Lung microvascular endothelial cell (primary cell): ENCODE data around the gene DTX3L. TPM values are rescaled to one million over a fixed set of nuclear protein-coding genes. Genes with fewer than 3 reads are reported as not detected.
A peak's percentile ranks its signal among the peaks of the same experiment; 100 is the strongest.

ENCODE experiments used
- DNase-seq, 2 donors: peaks; one replicate each; pipeline versions ENCODE4 v3.0.0 to v3.0.0-alpha.2; 2010; ENCODE audit warnings: low read depth in 2 of 2
- total RNA-seq: library from RNA; depleted of rRNA; stranded (reverse); fragments of >200 nt; gene quantifications from 2 replicates; pipeline ENCODE4 v1.2.1, GENCODE V29; 2014

Gene DTX3L
- total RNA-seq, result 14.7 and 15.0 TPM in 2 replicates

- DNase-seq, result peak; percentile 88 to 90
These were observed at the start of gene DTX3L, which contains the start of gene PARP9 for GRCh38 chr3:122564155-122564912. DTX3L (plus strand) TSS chr3:122564338; CDS start chr3:122564427, 89 bp downstream. PARP9 (minus strand) TSS chr3:122564300; CDS start chr3:122559620, 4,680 bp downstream.

GRCh38 chr3:122515020-122515468, 49.1 kb upstream of the DTX3L start:
- DNase-seq, result no peak

DNA sequence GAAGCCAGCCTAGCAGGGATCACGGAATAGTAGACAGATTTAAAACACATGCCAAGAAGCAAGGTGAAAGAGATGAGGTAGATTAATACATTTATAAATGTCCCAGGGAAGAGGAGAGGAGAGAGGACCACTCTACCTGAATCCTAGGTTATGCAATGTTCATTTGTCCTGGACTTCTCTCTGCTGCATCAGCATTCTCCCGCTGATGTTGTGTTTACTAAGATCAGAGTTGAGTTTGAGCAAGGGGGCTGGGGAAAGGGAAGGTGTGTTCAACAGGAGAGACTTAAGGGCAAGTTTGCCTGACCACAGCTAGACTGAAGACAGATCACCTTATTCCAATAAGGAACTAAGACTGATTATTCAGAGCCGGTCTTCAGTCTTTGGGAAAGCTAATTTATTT, 48.3 kb upstream of the DTX3L start:
- DNase-seq, result no peak

GRCh38 chr3:122516846-122517360, 47.2 kb upstream of the DTX3L start:
- DNase-seq, result no peak

GRCh38 chr3:122519693-122520092, 44.4 kb upstream of the DTX3L start:
- DNase-seq, result no peak

DNA sequence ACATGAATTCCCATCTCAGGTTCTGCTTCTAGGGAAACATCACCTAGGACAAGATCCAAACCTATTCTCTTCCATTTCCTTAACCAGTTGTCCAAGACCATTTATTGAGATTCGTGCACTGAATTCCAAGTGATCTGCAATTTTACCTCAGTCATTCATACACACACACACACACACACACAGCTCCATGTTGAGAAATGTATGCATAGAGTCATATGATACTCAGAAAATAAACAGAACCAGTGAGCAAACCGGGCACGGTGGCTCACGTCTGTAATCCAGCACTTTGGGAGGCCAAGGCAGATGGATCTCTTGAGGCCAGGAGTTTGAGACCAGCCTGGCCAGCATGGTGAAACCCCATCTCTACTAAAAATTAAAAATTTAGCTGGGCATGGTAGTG, 43.3 kb upstream of the DTX3L start:
- DNase-seq, result no peak

DNA sequence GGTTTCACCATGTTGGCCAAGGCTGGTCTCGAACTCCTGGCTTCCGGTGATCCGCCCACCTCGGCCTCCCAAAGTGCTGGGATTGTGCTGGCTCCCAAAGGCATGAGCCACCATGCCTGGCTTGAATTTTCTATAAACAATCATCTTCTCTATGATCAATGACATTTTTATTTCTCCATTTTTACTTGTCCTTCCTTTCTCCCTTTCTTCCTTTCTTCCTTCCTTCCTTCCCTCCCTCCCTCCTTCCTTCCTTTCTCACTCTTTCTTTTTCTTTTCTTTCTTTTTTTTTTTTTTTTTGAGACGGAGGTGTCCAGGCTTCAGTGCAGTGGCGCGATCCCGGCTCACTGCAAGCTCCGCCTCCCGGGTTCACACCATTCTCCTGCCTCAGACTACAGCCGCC, 40.8 kb upstream of the DTX3L start:
- DNase-seq, result no peak

GRCh38 chr3:122530164-122530563, 34.0 kb upstream of the DTX3L start:
- no peak for DNase-seq

DNA sequence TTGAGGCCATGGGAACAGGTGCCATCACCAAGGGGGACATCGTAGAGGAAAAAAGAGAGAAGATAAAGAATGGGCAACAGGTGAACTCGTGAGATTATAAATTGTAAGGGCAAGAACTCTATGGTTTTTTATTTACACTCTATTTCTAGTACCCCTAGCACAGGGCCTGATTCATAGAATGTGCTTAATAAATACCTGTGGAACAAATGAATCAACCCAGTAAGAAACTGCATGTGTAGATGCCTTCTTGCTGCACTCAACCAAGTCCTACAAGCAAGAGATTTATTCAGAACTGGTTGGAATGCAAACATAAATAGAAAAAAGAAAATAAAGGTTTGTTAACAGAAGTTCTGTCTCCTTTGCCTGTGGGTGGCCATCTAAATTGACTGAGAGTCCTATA, 30.7 kb upstream of the DTX3L start:
- no peak for DNase-seq

- peak in 1 of 2 donors; percentile 58 for DNase-seq
These were observed 30.2 kb upstream of the DTX3L start for GRCh38 chr3:122533931-122534334.

- no peak for DNase-seq
These were observed 28.0 kb upstream of the DTX3L start for GRCh38 chr3:122535964-122536631.

DNA sequence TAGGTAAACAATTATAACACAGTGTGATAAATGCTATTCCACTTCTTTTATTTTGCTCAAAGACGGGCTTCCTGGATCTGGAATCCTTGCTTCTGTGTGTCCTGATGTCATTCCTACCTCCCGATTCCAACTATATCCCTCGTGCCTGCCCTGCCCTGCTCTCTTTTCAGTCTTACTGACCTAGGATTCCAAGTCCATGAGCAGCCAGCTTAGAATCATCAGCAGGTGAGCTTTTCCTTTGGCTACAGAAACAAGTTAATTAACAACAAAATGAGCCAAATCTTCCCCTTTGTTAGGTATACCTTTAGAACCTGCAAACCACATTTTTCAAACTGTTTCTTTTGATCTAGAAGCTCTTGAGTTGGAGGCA, 27.5 kb upstream of the DTX3L start:
- no peak for DNase-seq

DNA sequence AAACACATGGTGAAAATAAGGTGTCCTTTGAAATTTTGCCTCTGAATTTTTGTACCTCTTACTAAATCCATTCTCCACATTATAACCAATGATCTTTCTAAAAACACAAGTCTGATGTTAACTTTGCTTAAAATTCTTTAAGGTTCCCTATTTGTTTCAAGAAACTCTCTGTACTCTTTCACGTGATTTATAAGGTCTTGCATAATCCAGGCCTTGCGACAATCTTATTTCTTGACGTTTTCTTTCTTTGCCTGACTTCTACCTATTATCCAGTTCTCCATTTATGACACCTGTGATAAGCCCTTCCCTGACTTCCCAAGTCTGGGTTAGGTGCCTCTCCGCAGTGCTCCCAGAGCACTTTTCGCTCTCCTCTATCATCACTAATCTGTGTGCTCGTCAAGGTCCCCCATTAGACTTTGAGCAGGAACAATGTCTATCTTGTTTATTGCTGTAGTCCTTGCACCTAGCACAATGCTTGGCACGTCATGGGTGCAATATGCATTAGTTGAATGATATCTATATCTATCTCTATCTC, 25.1 kb upstream of the DTX3L start:
- DNase-seq, result no peak

- no peak for DNase-seq
These were observed 18.0 kb upstream of the DTX3L start for GRCh38 chr3:122546151-122546550.

DNA sequence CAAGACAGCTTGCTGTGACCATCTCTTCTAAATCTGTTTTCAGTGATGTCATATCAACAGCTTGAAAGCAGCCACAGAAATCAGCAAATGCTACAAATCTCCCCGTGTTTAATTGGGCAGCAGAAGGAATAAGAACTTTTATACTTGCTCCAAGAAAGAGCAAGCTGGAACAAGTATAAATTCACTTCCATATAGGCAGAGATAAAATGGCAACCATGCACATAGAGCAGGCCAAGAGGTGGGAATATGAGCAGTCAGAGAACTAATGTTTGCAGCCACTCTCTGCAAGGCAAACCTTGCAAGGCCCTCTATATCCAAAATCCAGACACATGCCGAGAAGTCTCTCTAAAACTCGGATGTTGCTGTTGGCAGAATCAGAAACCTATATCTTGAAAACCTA, 16.1 kb upstream of the DTX3L start:
- DNase-seq, result no peak

DNA sequence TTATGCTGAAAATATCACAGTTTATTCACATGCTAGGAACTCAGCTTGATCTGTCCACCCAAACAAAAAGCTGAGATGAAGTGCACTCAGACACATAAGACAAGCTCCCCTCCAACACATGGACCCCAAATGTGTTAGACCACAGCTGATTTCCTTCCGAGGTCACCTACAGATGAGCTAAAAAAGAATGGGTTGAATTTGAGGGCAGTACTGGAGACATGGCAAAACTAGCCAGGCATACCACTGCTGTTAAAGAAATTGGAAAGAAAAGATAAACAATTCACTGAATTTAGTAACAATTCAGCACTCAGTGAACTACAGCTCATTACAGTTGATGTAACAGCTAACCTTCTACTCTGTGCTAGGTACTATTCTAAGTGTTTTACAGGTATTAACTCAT, 15.5 kb upstream of the DTX3L start:
- DNase-seq, result no peak

DNA sequence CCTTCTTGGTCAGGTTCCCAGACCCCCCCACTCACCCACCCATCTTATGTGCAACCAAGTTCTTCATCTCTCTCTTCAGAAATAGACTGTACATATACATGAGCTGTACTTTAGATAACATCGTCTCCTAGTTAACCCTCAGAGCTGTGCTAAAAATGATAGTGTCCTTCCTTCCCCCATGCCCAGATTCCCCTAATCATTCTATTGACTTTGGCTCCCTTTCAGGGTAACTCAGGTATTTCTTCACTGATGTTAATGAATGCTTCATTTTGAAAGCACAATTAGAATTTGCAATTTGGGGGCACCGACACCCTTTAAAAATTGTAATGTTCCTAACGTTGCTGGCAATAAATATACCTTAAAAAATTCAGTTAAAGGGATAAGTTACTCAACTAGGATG, 11.0 kb upstream of the DTX3L start:
- DNase-seq, result no peak

DNA sequence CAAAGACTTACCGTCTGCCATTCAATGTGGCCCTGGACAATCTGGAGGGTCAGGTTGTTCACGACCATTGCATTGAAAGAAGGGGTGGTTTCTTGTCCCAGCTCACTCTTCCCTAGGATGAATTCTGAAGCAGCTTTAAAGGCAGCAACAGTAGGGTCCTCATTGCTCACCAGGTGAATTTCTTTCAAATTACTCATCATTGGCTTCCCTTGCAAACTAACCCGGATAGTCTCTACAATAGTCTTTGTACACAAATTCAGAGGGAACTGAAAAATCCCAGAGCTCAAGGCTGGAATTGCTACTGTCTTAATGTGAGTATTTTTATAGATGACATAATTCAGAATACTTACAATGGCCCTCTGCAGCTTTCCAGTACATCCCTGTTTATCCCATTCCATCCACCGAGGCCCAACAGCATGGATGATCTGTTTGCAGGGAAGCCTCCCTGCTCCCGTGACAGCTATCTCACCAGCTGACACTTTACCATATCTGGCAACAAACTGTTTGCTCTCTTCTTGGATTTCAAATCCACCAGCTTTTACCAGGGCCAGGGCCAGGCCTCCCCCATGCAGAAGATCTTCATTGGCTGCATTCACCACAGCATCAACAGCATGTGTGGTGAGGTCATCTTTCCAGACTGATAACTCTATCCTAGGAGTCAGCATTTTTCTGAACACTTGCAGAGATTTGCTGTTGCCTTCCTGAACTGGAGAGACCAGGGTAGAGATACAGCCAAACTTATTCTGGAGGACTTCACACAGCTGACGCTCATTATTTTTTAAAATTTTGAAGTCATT, 8.7 kb upstream of the DTX3L start:
- no peak for DNase-seq

DNA sequence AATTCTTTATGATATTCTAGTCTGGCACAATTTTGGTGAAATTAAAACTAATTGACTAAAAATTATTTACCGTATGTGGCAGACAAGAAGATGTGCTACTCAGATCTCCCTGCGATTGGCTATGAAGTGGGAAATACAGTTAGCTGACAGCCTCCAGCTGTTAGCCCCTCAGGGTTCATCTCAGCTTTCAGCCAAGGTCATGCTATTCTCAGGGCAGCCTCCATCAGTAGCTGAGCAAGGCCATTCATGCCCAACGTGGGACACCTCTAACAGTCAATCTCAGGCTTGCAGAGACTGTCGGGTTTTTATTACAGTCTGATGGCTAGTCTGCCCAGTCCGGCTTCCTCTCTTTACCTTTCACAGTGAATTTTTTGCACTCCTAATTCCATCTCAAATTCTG, 6.8 kb upstream of the DTX3L start:
- no peak for DNase-seq

DNA sequence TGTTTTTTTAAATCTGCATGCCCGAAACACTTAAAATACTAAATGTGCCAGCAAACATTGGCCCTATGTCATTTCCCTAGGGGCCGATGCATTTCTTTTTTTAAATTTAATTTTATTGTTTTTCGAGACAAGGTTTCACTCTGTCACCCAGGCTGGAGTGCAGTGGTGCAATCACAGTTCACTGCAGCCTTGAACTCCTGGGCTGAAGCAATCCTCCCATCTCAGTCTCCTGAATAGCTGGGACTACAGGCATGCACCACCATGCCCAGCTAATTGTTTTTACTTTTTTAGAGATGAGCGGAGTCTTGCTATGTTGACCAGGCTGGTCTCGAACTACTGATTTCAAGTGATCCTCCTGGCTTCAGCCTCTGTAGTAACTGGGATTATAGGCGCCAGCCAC, 5.5 kb upstream of the DTX3L start:
- no peak for DNase-seq

DNA sequence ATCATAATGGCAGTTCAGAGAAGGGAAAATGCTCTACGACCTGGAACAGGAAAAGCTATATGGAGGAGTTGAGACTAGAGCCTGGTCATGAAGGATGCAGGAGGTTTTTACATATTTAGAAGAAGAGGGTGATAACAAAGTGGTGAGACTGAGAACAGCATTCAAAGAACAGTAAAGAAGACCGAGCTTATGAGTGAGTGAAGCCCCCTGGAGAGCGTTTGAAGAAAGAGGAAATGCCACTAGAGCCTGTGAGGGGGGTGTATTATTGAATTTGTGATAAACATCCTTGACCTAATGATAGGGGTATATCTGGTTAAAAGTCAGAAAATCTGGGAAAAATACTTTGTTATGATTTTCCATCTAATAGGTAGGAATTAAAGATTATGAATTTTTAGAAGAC, 4.2 kb upstream of the DTX3L start:
- DNase-seq, result no peak

DNA sequence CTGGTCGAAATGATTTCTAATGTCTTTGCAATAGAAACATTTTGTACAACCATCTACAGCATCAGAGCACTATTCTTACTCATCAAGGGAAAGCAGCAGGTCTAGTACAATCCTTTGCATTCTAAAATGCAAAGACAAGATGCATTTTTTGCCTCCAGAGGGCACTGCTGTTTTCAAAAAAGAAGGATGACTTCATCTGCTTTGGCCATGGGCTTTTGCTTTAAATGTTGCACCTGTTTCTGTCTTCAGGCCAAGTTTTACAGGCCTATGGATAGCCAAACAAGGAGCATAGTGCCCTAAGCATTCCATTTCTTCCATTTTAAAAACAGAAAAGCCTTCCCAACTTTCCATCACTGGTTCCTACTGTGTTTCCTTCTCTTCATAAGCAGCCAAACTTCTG, 3.5 kb upstream of the DTX3L start:
- DNase-seq, result peak; percentile 72 to 75
